GM12892 (cell line): Measurements from ENCODE around the gene TMEM238.

ENCODE experiments used
- POLR2AphosphoS5 ChIP-seq: IDR thresholded peaks from 2 replicates; pipeline ENCODE4 v1.6.1; 2011; ENCODE audit warnings: low read depth, low read length, control low read depth
- TAF1 ChIP-seq: IDR thresholded peaks from 2 replicates; pipeline ENCODE4 v1.6.1; 2011; ENCODE audit warnings: low read depth, mild to moderate bottlenecking, control low read depth, low read length, borderline replicate concordance

DNA sequence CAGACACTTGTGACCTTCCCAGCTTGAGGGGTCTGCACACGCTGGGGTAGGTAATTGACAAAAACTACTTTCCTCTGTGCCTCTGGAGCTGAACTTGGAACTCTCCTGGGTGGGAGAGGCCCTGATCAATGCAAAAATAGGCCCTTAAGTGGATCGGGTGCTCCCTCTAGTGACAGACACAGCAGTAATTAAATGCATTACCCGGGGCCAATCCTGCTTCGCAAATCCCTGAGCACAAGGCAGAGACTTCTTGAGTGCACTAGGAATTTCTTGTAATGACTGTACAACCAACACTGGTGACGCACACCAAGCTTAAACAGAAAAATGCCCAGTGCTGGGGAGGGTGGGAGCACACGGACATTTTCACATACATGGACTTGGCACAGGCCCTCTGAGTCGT lies 34.1 kb upstream of the TMEM238 start:
- TF ChIP-seq POLR2AphosphoS5 (no peak), TAF1 (no peak)
